ENCODE data around the gene CACFD1.

DNA sequence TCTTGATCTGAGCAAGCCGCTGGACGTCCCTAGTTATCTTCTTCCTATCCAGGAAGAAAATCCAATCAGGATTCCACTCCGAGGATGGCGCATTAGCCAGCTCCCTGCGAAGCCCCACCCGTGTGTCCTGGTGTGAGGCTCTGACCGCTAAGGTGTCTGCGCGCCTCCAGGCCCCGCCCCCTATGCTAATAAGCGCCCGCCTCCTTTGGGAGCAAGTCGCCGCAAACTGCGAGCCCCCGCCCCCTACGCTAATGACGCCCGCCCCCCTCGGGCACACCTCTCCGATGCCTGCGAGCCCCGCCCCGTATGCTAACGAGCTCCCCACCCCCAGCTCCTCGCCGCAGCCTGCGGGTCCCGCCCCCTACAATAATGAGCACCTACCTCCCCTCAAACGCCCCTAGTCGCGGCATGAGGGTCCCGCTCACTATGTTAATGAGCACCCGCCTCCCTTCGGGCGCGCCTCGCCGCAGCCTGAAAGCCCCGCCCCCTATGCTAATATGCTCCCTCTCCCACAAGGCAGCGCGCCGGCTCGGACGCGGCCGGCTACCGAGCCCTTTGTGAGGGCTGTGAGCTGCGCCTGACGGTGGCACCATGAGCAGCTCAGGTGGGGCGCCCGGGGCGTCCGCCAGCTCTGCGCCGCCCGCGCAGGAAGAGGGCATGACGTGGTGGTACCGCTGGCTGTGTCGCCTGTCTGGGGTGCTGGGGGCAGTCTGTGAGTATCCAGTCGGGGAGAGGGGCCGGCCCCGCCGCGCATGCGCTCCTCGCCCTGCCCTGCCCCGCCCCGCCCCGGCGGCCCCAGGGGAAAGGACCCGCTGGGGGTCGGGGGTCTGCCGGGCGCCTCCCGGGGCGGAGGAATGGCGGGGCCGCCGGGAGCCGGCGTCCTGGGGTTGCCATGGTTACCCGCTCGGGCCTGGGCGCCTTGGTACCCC, at the start of gene CACFD1:
- TF ChIP-seq CTCF (IDR thresholded peaks at IDR 0.05) (no peak), CREB1 (CRISPR knock-in tag; IDR thresholded peaks at IDR 0.05) (no peak), NR3C1 (CRISPR knock-in tag; conservative IDR thresholded peaks at IDR 0.05; ENCODE audit: low read depth) (no peak), JAZF1 (CRISPR knock-in tag; IDR thresholded peaks at IDR 0.05) (no peak), NFYB (CRISPR knock-in tag; conservative IDR thresholded peaks at IDR 0.05; ENCODE audit: low read depth) (no peak), TCF7 (CRISPR knock-in tag; IDR thresholded peaks at IDR 0.05; ENCODE audit: low read depth) (no peak), ZNF121 (CRISPR knock-in tag; IDR thresholded peaks at IDR 0.05) (no peak)
- TF ChIP-seq, protein P1, sequence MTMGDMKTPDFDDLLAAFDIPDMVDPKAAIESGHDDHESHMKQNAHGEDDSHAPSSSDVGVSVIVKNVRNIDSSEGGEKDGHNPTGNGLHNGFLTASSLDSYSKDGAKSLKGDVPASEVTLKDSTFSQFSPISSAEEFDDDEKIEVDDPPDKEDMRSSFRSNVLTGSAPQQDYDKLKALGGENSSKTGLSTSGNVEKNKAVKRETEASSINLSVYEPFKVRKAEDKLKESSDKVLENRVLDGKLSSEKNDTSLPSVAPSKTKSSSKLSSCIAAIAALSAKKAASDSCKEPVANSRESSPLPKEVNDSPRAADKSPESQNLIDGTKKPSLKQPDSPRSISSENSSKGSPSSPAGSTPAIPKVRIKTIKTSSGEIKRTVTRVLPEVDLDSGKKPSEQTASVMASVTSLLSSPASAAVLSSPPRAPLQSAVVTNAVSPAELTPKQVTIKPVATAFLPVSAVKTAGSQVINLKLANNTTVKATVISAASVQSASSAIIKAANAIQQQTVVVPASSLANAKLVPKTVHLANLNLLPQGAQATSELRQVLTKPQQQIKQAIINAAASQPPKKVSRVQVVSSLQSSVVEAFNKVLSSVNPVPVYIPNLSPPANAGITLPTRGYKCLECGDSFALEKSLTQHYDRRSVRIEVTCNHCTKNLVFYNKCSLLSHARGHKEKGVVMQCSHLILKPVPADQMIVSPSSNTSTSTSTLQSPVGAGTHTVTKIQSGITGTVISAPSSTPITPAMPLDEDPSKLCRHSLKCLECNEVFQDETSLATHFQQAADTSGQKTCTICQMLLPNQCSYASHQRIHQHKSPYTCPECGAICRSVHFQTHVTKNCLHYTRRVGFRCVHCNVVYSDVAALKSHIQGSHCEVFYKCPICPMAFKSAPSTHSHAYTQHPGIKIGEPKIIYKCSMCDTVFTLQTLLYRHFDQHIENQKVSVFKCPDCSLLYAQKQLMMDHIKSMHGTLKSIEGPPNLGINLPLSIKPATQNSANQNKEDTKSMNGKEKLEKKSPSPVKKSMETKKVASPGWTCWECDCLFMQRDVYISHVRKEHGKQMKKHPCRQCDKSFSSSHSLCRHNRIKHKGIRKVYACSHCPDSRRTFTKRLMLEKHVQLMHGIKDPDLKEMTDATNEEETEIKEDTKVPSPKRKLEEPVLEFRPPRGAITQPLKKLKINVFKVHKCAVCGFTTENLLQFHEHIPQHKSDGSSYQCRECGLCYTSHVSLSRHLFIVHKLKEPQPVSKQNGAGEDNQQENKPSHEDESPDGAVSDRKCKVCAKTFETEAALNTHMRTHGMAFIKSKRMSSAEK (CRISPR knock-in tag; IDR thresholded peaks at IDR 0.05; ENCODE audit: borderline replicate concordance): no peak
- TF ChIP-seq, protein P2, sequence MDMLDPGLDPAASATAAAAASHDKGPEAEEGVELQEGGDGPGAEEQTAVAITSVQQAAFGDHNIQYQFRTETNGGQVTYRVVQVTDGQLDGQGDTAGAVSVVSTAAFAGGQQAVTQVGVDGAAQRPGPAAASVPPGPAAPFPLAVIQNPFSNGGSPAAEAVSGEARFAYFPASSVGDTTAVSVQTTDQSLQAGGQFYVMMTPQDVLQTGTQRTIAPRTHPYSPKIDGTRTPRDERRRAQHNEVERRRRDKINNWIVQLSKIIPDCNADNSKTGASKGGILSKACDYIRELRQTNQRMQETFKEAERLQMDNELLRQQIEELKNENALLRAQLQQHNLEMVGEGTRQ (CRISPR knock-in tag; IDR thresholded peaks at IDR 0.05): 0 out of 2 replicates have a peak, but pooled peaks have one; percentile 12
- TF ChIP-seq, protein P3, sequence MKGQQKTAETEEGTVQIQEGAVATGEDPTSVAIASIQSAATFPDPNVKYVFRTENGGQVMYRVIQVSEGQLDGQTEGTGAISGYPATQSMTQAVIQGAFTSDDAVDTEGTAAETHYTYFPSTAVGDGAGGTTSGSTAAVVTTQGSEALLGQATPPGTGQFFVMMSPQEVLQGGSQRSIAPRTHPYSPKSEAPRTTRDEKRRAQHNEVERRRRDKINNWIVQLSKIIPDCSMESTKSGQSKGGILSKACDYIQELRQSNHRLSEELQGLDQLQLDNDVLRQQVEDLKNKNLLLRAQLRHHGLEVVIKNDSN (CRISPR knock-in tag; IDR thresholded peaks at IDR 0.05): no peak

Data from WTC11 (cell line).